ENCODE data around the gene KIFC3.
A peak's percentile ranks its signal among the peaks of the same experiment; 100 is the strongest.

KIFC3 gene

DNA sequence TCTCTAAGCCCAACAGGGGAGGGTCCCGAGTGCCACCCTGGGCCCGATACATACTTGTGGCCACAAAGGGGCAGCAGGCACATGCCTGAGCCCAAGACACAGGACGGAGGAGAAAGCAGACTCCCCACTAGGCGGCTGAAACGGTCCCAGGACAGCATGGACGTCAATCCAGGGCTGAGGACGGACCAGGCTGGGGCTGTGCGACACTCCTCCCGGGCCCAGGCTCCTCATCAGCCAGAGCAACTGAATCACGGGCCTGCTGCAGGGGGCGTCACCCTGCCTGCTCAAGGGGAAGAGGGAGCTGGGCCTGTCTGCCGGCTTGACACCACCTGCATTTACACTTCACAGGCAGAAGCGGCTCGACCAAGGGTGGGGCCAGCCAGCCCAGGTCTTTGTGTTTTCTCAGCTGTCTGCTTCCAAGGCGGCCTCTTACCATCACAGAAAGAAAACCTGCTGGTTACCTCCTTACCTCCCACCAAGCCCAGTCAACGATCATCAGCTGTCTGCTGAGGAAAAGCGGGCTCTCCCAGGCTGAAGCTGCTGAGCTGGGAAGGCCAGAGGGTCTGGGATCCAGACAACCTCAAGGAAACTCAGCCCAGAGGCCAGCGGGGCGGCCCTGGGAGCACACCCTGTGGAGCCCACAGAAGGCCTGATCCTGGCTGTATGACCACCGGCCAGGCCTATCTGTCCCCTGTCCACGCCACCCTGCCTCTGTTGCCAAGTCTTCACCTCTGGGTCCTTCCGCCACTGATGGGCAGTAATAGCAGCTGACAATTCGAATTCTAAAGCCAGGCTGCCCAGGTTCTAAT is 26.4 kb downstream of the KIFC3 start:
- no peak overlapping the region for H3K4me3 ChIP-seq (replicated peaks; ENCODE audit: low read depth, low read length)
- TF ChIP-seq, protein P1, sequence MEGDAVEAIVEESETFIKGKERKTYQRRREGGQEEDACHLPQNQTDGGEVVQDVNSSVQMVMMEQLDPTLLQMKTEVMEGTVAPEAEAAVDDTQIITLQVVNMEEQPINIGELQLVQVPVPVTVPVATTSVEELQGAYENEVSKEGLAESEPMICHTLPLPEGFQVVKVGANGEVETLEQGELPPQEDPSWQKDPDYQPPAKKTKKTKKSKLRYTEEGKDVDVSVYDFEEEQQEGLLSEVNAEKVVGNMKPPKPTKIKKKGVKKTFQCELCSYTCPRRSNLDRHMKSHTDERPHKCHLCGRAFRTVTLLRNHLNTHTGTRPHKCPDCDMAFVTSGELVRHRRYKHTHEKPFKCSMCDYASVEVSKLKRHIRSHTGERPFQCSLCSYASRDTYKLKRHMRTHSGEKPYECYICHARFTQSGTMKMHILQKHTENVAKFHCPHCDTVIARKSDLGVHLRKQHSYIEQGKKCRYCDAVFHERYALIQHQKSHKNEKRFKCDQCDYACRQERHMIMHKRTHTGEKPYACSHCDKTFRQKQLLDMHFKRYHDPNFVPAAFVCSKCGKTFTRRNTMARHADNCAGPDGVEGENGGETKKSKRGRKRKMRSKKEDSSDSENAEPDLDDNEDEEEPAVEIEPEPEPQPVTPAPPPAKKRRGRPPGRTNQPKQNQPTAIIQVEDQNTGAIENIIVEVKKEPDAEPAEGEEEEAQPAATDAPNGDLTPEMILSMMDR (IDR thresholded peaks at IDR 0.05; ENCODE audit: low read length, missing control alignments) = peak; percentile 16
- no peak for DNase-seq (ENCODE audit: low read depth)

DNA sequence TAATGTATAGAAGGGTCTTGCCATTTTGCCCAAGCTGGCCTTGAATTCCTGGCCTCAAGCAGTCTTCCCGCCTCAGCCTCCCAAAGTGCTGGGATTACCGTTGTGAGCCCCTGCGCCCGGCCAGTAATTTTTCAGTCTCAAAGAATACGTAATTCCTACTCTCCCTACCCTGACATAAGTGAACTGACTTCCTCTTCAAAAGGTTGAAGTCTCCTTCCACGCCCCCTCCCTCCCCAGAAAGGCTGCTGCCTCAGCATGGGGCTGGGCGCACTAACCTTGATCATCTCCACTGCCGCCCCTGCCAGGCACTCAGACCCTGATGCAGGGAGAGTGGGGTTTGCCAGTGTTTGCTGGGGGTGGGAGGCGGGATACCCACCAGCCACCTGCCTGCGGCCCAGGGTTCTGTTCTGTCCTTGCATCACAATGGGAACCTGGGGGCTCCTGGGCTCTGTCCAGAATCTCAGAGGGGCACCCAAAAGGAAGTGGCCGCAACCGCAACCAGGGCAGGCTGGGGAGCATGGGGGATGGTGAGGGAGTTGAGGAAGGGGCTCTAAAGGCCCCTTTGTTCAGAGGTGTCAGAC is 27.5 kb downstream of the KIFC3 start:
- TF ChIP-seq, protein P1 (IDR thresholded peaks at IDR 0.05; ENCODE audit: low read length, missing control alignments) = no peak
- H3K4me3 ChIP-seq (replicated peaks; ENCODE audit: low read depth, low read length) = no peak overlapping the region
- DNase-seq (ENCODE audit: low read depth) = no peak

DNA sequence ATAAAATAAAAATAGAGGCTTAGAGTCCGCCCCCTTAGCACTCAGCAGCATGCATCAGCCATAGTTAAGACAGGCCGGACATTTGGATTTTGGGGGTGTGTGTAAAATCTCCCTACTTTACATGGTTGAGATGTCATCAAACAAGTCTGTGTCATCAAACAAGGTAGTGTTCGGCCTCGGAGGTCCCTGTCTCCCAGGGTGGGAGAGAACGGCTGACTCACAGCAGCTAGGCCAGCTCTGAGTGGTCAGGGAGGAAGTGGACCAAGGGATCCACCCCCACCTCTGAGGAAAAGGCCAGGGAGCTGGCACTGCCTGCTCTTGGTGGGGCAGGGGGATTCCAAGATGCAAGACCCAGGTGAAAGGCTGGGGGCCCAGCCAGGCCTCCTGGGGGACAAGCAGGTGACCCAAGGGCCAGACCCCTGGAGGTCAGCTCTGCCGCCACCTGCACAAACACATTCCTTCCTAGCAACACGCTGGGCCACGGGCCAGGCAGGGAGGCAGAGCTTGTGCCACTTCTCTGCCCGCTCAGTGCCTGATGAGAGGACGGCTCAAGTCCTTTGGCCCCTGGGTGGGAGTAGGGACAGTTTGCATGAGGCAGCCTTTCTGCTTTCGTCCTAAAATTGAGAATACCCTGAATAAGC is 28.5 kb downstream of the KIFC3 start:
- TF ChIP-seq, protein P1 (IDR thresholded peaks at IDR 0.05; ENCODE audit: low read length, missing control alignments) = no peak
- no peak for DNase-seq (ENCODE audit: low read depth)
- H3K4me3 ChIP-seq (replicated peaks; ENCODE audit: low read depth, low read length) = no peak overlapping the region

DNA sequence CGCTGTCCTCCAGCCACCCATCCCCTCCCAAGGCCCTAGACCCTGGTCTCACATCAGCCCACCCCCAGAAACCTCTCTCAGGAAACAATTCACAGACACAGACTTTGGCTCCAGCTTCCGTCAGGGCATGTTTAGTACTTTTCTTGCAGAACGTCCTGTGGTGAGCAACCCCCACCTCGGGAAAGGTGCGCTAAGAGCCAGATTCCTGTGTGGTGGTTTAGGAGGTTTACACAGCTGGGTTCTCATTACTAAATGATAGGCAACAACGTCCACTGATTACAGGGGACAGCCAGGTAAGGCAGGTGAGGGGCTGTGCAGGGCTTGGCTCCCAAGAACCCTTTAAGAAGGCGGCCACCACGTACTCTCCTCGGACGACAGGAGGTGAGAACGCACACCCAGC is 29.3 kb downstream of the KIFC3 start:
- TF ChIP-seq, protein P1 (IDR thresholded peaks at IDR 0.05; ENCODE audit: low read length, missing control alignments) = no peak
- DNase-seq (ENCODE audit: low read depth) = no peak

DNA sequence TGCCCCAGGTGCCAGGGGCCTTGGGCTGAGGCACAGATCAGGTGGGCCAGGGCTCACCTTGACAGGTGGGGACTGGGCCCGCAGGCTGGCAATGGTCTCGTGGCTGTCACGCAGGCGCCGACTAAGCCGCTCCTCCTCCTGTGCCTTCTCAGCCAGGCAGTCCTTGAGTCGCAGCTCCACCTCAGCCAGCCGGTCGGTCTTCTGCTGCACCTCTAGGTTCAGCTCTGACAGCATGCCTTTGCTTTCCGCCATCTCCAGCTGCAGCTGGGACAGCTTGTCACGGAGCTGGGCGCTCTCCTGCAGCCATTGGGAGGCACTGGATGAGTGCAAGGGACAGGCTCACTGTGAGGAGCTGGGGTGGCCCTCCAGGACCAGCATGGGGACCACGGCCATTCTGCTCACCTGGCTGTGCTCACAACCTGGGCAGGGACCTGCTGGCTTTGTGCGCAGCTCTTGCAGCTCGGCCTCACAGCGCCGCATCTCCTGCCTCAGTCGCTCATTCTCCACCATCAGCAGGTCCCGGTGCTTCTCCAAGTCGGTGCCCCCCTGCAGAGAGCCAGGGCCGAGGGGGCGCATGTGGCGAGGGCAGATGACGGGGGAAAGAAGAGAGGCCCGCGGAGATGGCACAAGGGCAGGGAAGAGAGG is 31.0 kb downstream of the KIFC3 start:
- TF ChIP-seq, protein P1 (IDR thresholded peaks at IDR 0.05; ENCODE audit: low read length, missing control alignments) = no peak
- DNase-seq (ENCODE audit: low read depth) = no peak
- H3K4me3 ChIP-seq (replicated peaks; ENCODE audit: low read depth, low read length) = no peak overlapping the region

More for the DNA sequence above, 29.3 kb downstream of the KIFC3 start:
- no peak overlapping the region for H3K4me3 ChIP-seq (replicated peaks; ENCODE audit: low read depth, low read length)

DNA sequence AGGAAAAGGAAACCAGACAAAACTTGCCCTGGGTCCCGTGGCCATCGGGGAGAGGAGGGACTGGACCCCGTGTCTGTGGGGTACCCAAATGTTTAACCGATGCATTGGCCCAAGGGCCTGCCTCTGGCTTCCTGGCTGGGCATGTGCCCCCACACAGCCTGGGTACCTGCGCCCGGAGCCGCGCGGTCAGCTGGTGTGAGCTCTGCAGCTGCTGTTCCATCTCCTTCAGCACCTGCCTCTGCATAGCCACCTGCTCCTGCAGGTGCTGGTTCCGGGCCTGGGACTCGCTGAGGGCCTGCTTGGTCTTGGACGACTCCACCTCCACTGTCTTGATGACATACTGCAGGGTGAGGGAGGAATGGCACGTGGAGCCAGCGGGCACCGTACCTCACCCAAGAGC is 31.9 kb downstream of the KIFC3 start:
- DNase-seq (ENCODE audit: low read depth) = no peak
- no peak overlapping the region for H3K4me3 ChIP-seq (replicated peaks; ENCODE audit: low read depth, low read length)
- TF ChIP-seq, protein P1 (IDR thresholded peaks at IDR 0.05; ENCODE audit: low read length, missing control alignments) = no peak

Measured in fibroblast of pulmonary artery (primary cell).